ENCODE data around the gene CNTN1.

GRCh38 chr12:40827683-40828592, 135.7 kb downstream of the CNTN1 start:
- TF ChIP-seq POLR2AphosphoS5 (IDR thresholded peaks at IDR 0.05; ENCODE audit: low read depth, low read length), result no peak
- TF ChIP-seq POLR2A (IDR thresholded peaks at IDR 0.05; ENCODE audit: low read depth, low read length), result no peak
- no peak for TF ChIP-seq TAF1 (IDR thresholded peaks at IDR 0.05; ENCODE audit: low read depth, low read length)
- no peak for TF ChIP-seq SPI1 (IDR thresholded peaks at IDR 0.05; ENCODE audit: low read depth, low read length)
- no peak for TF ChIP-seq PAX5 (IDR thresholded peaks at IDR 0.05; ENCODE audit: insufficient read depth, low read length, severe bottlenecking)

All from GM12891 (cell line).